Activated CD4-positive, CD25-positive, alpha-beta regulatory T cell (primary cell): ENCODE data around the gene AKAP12.
A peak's percentile ranks its signal among the peaks of the same experiment; 100 is the strongest.
"Not testable (repeated sequence)": the region's sequence is repeated elsewhere in the genome, so short reads cannot be mapped to it uniquely, and the experiment has no call there.

Experiments
- DNase-seq, 4 experiments: peaks; one replicate each; lab custom pipeline; 2025; lab: John Stamatoyannopoulos, UW

Gene AKAP12

DNA sequence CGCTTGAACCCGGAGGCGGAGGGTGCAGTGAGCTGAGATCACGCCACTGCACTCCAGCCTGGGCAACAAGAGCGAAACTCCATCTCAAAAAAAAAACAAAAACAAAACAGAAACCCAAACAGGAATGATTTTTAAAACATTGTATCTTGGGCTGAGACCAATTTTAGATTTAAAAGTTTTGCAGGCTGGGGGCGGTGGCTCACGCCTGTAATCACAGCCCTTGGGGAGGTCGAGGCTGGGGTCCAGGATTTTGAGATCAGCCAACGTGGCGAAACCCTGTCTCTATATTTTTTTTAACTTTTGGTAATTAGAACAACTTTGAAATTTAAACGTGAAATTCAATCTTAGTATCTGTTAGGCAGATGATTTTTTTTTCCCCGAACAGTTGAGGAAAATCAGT, 70.5 kb downstream of the AKAP12 start:
- DNase-seq, result no peak

DNA sequence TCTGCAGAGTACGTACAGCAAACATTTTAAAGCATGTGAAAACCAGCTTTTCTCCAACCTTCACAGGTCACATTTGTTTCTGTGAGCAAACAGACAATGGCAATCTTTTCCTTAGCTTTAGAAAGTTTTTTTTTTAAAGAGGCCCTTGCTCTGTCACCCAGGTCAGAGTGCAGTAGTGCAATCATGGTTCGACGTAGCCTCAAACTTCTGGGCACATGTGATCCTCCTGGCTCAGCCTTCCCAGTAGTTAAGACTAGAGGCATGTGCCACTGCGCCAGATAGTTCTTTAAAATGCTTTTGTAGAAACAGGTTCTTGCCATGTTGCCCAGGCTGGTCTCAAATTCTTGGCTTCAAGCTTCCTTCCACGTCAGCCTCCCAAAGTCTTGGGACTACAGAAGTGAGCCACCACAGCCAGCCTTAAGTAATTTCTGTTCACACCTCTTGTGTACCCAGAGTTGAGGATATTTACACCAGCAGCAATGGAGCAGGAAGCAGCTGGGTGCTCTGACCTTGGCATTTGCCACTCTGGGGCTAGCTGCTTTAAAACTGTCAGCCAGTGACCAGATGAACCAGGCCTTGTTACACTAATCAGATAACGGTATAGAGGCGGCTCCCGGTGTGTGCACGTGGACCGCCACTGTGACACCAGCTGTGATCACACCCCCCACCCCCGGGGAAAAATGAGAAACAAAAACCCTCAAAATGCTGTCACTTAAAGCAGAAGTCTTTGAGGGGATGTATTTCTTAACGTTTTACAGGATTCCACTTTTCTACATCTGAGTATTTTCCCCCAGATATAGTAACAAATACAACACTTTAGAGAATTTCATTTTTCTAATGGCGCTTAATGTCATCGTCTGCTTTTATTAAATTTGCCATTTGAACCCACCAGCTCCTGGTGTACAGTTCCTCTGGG, 71.3 kb downstream of the AKAP12 start:
- no peak for DNase-seq

DNA sequence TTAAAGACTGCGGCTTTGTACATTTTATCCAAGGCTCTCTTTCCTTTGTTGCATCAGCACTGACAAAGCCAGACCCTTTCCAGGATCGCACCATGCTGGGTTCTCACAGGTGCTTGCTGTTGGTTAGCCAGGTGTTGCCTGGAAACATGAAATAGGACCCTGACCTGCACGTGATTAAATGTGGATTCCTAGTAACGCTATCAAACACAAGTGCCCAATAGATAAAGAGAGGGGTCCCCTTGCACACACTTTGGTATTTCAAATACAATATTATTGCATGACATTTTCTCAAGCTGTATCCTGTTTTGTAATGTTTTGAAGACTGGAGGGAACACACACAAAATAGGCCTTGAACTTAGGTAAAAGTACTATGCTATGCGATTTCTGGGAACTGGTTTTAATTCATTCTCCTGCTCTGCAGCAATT, 73.3 kb downstream of the AKAP12 start:
- DNase-seq, result no peak

DNA sequence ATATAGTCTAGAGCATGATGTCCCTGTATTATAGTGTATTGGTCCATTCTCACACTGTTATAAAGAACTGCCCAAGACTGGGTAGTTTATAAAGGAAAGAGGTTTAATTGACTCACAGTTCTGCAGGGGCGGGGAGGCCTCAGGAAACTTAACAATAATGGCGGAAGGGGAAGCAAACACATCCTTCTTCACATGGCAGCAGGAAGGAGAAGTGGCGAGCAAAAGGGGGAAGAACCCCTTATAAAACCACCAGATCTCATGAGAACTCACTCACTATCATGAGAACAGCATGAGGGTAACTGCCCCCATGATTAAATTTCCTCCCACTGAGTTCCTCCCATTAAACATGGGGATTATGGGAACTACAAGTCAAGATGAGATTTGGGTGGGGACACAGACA, 75.9 kb downstream of the AKAP12 start:
- not testable (repeated sequence) for DNase-seq

DNA sequence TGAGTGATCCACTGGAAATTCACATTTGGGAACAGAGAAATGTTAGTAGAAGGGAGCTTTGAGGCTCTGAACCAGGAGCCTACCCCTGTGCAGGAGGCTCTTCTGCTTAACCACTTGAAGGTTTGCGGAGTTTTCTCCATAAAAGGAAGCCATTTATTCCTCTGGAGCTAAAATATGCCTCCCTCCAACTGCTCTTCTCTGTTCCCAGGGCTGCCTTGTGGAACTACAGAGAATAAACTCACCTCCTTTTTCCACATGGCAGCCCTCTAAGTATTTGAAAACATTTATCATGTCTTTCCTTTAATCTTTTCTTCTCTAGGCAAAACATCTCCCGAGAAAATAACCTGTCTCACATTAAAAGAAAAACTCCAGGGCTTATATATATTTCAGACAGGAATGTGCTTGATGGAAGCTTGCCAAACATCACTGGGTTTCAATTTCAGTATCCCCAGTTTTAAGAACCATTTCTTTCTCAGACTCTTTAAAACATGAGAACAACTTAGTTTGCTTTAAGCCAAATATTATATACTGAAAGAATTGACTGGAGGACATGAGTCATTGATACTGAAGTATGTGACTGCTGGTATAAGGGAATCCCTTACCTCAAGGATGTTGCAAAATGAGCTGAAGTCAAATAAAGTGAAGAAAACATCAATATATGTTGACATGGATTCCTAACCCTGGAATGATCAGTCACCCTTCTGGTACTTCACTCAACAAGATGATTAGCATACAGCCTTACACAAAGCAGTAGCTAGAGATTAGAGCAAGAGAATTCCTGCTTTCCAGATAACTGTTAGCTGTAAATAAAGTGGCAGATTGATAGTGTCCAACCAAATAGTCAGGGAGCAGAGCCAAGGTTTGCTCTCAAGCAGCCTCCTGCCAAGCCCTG, 77.6 kb downstream of the AKAP12 start:
- no peak for DNase-seq

DNA sequence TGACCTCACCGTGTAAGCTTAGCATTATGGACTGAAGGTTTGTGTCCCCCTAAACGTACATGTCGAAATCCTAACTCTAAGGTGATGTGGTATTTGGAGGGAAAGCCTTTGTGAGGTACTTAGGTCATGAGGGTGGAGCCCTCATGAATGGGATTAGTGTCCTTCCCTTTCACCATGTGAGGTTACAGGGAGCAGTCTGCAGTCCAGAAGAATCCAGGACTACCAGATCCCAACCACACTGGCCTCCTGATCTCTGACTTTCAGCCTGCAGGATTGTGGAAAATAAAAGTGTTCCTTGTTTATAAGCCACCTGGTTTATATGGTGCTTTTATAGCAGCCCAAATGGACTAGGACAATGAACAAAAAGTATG, 78.2 kb downstream of the AKAP12 start:
- no peak for DNase-seq

DNA sequence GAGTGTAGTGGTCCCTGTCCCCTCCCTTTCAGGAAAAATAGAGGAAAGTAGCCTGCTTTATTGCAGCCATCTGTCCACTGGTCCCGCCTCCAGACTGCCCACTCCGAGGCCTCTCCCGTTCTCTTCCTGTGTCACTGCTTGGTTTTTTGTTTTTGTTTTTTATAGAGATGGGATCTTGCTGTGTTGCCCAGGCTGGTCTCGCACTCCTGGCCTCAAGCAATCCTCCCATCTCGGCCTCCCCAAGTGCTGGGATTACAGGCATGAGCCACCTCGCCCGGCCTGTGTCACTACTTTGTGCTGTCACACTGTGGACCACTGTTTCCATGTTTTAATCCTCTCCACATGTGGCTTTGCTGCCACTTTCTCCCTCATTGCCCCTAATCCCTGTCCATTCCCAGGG, 80.4 kb downstream of the AKAP12 start:
- DNase-seq, result no peak

DNA sequence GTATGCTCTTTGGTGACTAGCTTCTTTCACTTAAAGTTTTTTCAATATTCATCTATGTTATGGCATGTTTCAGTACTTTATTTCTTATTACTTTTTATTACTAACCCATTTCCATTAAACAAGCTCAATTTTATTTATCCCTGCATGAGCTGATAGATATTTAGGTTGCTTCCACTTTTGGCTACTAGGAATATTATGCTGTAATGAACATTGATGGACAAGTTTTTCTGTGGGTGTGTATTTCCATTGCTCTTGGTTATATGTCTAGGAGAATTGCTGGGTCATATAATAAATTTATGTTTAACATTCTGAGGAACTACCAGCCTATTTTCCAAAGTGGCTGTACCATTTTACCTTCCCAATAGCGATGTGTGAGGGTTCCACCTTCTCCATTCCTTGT, 81.7 kb downstream of the AKAP12 start:
- no peak for DNase-seq

DNA sequence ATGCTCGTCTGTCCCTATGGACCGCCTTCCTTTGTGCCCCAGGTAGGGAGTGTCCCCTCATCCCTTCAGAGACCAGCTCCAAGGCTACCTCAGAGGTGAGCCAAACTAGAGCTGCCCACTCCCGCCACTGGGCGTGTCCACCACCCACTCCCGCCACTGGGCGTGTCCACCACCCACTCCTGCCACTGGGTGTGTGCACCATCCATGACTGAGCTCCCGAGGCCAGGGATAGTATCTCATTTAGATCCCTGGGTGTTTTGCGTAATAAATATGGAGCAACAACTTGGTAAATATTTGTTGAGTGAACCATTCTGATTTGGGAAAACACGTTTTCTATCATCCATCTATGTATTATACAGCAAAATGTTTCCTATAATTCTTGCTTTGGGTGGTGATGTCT, 82.8 kb downstream of the AKAP12 start:
- no peak for DNase-seq

DNA sequence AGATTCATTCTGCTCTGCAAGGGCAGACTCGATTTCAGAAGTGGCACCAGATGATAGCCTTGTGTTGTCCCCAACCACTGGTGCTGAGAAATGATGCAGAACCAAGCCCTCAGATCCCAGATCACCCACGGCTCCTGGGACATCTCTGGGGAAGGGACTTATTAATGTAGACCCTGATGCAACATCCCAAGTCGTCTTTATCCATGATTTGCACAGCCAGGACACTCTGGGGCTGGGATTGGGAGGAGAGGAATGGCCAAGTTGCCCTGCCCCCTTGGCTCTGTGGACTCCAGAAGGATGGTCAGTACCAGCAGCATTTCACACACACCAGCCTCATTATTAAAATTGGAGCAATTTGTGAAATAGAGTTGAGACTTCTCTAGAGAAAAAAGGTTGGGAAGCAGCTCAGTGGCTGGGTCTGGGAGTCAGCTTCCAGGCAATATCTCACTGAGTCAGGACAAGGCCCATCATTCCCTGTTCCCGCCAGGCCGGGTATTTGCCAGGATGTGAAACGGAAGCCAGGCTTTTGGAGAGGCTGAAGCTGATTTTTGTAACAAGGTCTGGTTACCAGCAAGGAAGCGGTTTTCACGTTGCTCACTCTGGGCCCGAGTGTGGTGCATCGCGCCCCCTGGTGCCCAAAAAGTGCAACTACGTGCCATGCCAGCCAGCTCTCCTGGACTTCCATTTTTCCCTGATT, 84.2 kb downstream of the AKAP12 start:
- peak; percentile 30 to 47 (median 39) for DNase-seq

DNA sequence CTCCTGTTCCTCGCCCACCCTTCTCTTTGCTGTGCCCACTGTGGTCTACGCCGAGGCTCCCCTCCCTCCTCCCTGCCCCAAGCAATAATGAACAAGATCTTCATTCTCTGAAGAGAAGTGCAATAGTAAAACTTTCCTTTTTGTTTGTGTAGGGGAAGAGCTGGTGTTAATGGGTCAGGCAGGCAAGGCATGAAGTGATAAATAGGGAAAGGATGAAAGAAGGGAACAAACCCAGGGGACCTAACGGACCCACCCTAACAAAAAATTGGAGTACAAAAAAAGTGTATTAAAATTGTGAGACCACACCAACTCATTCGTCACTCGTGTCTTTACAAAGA, 84.7 kb downstream of the AKAP12 start:
- no peak for DNase-seq

DNA sequence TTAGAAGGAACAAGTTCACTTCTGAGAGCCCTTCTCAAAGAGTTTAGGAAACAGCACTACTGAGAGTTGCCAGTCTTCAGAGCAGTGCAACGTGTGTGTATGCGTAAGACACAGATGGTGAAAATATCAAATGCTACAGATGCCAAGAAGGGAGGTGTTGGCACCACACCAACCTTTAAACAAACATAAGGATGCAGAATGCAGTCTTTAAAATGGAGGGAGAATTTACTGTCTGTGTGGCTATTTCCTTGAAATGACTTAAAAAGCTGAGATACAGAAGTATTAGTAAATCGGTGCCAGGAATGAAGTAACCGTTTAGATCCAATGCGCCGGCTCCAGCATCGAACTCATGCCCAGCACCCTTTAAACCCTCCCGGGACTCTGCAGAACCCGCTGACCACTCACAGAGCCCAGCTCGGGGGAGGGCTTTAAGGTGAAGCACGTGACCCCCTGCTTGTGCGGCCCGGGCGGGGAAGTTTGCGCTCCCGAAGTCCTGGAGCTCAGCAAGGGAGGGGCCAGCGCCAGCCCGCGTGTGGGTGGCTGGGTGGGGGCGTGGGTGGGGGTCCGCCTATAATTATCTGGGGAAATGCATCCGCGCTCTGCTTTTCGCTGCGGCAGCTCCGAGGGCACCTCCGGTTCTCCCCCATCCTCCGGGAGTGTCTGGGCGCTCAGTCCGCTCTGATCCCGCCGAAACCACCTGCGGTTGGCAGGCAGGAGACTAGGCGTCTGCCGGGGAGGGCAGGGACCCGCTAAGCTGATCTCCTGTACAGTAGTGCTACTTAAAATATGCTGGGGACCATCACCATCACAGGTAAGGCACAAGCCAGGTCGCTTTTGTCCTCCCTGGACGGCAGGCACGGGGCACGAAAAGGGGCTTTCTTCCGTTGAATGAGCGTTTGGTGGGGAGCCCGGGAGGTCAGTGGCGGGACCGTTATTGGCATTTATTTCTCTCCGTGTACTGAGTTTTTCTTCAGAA, 85.6 kb downstream of the AKAP12 start:
- DNase-seq, result no peak

DNA sequence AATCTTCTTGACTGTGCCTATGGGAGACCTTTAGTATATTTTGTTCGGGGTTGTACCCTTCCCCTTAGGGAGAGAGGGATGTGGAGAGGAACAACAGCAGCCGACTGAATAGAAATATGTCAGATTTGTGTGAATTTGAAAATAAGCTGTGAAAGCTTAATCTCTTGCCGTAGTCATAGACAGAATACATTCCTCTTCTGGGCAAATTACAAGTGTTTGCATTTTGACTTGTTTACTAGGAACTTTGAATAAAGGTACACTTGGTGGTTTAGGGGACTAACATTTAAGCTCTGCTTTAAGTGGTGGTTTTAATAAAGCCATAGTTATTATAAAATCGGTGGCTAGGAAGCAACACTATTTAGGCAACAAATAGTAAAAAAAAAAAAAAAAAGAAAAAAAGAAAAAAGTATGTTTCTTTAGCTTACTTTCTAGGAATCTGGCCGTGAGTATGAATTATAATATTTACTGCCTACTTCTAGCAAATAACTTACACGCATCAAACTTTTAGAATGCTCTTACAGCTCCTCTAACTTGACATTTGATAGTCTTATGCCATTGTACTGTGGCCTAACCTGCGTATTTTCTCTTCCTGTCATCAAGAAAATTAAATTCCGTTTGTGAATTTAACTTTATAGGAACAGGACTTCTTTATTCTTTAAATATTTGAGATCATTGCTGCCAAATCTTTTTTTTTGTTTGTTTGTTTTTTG, 86.5 kb downstream of the AKAP12 start:
- DNase-seq, result no peak

DNA sequence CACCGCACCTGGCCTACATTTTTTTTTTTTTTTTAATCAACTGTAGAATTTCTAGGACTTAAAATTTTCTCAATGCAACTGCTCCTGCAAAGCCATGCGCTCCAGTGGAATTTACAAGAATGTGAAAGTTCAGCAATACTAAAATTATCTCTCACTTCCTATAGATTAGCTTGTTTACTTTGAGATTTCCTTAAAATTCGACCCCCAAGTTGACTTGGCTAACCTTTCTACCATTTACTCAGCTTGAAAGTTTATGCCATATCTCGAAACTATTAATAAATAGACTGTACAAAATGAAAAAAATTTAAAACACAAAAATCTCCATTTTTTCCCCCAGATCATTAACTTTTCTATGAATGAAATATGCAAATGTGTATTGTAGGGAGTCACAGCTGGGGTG, 87.3 kb downstream of the AKAP12 start:
- no peak for DNase-seq

DNA sequence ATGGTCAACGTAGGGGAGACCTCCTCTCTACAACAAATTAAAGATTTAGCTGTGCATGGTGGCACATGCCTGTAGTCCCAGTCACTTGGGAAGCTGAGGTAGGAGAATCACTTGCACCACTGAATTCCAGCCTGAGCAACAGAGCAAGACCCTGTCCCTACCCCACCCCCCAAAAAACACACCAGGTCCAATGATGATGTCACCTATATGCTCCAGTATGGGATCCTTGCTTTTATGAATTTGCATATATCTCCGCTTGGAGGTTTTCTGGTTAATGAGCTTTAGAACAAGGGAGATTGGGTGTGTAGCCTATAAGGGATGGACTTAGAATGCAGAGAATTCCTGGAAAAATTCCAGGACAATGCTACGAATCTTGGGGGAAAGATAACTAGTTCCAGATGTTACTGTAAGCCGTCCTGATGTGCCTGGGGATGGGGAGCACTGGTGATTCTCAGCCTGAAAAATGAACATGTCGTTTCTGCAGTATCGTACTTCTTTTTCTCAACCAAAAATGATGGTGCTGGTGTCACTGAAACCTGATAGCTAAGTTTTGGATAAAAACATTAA, 90.4 kb downstream of the AKAP12 start:
- DNase-seq, result no peak

DNA sequence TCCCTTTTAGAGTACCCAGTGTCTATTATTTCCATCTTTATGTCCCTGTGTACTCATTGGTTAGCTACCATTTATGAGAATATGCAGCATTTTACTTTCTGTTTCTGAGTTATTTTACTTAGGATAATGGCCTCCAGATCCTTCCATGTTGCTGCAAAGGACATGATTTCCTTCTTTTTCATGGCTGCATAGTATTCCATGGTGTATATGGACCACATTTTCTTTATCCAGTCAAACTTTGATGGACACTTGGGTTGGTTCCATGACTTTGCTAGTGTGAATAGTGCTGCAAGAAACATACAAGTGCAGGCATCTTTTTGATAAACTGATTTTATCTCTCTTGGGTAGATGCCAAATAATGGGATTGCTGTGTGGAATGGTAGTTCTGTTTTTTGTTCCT, 96.2 kb downstream of the AKAP12 start:
- DNase-seq, result no peak

DNA sequence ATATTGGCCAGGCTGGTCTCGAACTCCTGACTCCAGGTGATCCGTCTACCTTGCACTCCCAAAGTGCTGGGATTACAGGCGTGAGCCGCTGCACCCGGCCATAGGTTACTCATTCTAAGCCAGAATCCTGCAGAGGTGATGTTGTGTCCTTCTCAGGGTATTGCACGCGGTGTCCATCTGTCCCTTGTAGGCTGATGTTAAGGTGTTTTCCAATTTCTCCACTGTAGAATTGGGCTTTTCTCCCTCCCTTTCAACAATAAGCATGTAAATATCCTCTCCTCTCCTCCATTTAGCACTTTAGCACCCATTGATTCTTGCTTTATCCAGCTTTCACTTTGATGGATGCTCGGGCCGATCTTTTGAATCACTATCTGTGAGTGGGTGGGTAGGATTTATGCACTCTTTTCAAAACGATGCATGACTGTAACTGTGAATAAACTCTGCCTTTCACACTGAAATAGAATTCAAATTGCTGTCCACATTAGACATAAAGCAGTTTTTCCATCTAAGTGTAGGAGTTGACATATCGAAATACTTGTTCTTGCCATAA, 99.0 kb downstream of the AKAP12 start:
- DNase-seq, result no peak

DNA sequence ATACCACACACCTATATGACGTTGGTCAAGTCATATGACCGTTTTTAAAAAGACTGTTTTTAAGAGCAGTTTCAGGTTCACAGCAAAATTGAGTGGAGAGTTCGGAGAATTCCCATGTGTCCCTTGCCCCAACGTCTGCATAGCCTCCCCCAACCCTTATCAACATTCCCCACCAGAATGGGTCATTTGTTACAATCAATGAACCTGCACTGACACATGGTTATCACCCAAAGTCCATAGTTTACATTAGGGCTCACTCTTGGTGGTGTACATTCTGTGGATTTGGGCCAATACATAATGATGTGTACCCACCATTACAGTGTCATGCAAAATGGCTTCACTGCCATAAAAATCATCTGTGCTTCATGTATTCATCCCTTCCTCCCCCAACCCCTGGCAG, 99.6 kb downstream of the AKAP12 start:
- no peak for DNase-seq

DNA sequence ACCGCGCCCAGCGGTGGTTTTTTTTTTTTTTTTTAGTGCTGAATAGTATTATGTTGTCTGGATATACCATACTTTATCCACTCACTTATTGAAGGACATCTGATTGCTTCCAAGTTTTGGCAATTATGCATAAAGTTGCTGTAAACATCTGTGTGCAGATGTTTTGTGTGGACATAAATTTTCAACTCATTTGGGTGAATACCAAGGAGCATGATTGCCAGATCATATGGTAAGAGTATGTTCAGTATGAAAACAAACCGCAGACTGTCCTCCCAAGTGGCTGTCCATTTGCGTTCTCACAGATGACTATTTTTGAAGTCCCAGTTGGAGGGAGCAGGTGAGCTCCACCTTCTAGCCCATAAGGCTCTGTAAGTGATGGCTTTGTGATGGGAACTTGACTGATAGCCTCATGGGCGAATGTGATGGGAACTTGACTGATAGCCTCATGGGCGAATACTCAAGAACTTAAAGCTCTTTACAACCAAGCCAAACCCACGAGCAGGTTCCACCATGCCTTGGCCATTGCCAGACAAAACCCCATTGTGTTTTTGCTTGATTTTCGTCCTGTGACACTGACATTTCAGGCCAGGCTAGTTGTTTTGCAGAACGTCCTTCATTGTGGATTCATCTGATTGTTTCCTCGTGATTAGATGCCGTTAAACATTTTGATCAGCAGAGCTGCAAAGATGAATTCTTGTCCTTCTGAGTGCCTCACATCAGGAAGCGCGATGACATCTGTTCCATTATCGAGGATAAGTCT, 100.6 kb downstream of the AKAP12 start:
- DNase-seq, result no peak
